Mesothelial cell of epicardium (in vitro differentiated cells): Measurements from ENCODE around the gene TMEM156. TPM values are rescaled to one million over a fixed set of nuclear protein-coding genes. Genes with fewer than 3 reads are reported as not detected.

Experiments used
- DNase-seq, 2 experiments: peaks; one replicate each; pipeline ENCODE4 v3.0.0; 2021; ENCODE audit warnings: low spot score in 2 of 2; ENCODE audit not compliant: unreplicated experiment in 2 of 2
- H3K27ac Mint-ChIP-seq: 2 replicates; pipeline ENCODE4 v1.8.0; 2021; ENCODE audit warnings: mixed read lengths
- H3K27me3 Mint-ChIP-seq: 2 replicates; pipeline ENCODE4 v1.8.0; 2021; ENCODE audit warnings: low read depth, mixed read lengths
- H3K36me3 Mint-ChIP-seq: 2 replicates; pipeline ENCODE4 v1.8.0; 2021; ENCODE audit warnings: mixed read lengths
- H3K4me1 Mint-ChIP-seq: 2 replicates; pipeline ENCODE4 v1.8.0; 2021; ENCODE audit warnings: mixed read lengths
- H3K4me3 Mint-ChIP-seq: 2 replicates; pipeline ENCODE4 v1.8.0; 2021; ENCODE audit warnings: mild to moderate bottlenecking, moderate library complexity, mixed read lengths
- H3K9me3 Mint-ChIP-seq: 2 replicates; pipeline ENCODE4 v1.8.0; 2021; ENCODE audit warnings: mixed read lengths
- total RNA-seq: library from RNA; stranded (reverse); gene quantifications from 3 replicates; pipeline ENCODE4 v1.2.1, GENCODE V29; 2021
- TF ChIP-seq, protein P1 (sequence below): fragments of 200-600 bp; sonication (generic); IDR thresholded peaks from one replicate; pipeline ENCODE4 v1.5.0; 2021; ENCODE audit warnings: antibody characterized with exemption; ENCODE audit not compliant: unreplicated experiment

The TMEM156 gene
- total RNA-seq, 1 donor from 2014 or later: not detected

GRCh38 chr4:38952017-38952416, 80.2 kb downstream of the TMEM156 start:
- Mint-ChIP-seq H3K4me3 (no peak overlapping the region), H3K27me3 (peaks cover 13% of the 10 kb centered on the region), H3K4me1 (peaks cover 4% of the 10 kb centered on the region), H3K27ac (no peak overlapping the region), H3K36me3 (no peaks in the 10 kb centered on the region), H3K9me3 (no peaks in the 10 kb centered on the region)
- DNase-seq: no peak
- TF ChIP-seq, protein P1, sequence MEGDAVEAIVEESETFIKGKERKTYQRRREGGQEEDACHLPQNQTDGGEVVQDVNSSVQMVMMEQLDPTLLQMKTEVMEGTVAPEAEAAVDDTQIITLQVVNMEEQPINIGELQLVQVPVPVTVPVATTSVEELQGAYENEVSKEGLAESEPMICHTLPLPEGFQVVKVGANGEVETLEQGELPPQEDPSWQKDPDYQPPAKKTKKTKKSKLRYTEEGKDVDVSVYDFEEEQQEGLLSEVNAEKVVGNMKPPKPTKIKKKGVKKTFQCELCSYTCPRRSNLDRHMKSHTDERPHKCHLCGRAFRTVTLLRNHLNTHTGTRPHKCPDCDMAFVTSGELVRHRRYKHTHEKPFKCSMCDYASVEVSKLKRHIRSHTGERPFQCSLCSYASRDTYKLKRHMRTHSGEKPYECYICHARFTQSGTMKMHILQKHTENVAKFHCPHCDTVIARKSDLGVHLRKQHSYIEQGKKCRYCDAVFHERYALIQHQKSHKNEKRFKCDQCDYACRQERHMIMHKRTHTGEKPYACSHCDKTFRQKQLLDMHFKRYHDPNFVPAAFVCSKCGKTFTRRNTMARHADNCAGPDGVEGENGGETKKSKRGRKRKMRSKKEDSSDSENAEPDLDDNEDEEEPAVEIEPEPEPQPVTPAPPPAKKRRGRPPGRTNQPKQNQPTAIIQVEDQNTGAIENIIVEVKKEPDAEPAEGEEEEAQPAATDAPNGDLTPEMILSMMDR: no peak

- Mint-ChIP-seq H3K27me3 (peaks cover 13% of the 10 kb centered on the region), H3K4me1 (peaks cover 4% of the 10 kb centered on the region), H3K4me3 (no peak overlapping the region), H3K9me3 (no peaks in the 10 kb centered on the region), H3K36me3 (no peaks in the 10 kb centered on the region), H3K27ac (no peak overlapping the region)
- TF ChIP-seq, protein P1: no peak
- DNase-seq: no peak
These were observed 80.6 kb downstream of the TMEM156 start for GRCh38 chr4:38951598-38951997.

DNA sequence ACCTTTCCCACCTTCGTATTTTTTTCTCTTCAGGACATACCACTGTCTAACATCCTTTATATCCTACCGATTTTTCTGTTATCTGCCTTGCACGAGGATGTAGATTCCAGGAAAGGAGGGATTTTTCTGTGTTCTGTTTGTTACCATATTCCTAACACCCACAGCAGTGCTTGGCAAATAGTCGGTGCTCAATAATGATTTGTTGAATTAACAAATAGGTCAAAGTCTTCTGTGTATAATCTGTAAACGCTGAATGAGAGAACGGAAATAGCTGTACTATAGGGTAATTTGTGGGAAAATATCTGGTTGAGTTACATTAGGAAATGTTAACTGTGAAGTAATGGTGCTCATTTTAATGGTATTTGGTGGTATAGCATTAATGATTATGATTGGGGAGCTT, 81.5 kb downstream of the TMEM156 start:
- peaks cover 4% of the 10 kb centered on the region for H3K4me1 Mint-ChIP-seq
- no peaks in the 10 kb centered on the region for H3K9me3 Mint-ChIP-seq
- DNase-seq: no peak
- TF ChIP-seq, protein P1: no peak
- H3K36me3 Mint-ChIP-seq: no peaks in the 10 kb centered on the region
- H3K27me3 Mint-ChIP-seq: peaks cover 13% of the 10 kb centered on the region
- no peak overlapping the region for H3K27ac Mint-ChIP-seq
- no peak overlapping the region for H3K4me3 Mint-ChIP-seq

DNA sequence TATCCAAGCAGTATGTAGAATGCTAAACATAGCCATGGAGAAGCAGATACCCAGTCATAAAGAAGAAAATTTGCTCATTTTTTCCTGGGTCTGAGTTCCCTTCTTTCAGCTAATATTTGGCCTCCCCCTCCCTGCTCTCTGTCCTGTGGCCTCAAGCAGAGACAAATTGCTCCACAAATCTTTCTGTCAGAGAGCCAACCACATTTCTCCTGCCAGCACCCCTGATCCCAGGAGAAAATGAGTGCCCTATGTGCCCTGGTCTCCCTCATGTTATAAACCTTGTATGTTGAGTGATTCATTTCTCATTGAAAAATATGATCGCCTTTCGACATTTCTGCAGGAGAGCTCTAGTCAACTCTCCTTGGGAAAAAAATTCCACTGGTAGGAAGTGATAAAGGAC, 82.0 kb downstream of the TMEM156 start:
- Mint-ChIP-seq H3K4me3 (no peak overlapping the region), H3K36me3 (peaks cover 4% of the 10 kb centered on the region), H3K27ac (no peak overlapping the region), H3K9me3 (no peaks in the 10 kb centered on the region), H3K4me1 (peaks cover 4% of the 10 kb centered on the region), H3K27me3 (peaks cover 13% of the 10 kb centered on the region)
- TF ChIP-seq, protein P1: no peak
- no peak for DNase-seq

DNA sequence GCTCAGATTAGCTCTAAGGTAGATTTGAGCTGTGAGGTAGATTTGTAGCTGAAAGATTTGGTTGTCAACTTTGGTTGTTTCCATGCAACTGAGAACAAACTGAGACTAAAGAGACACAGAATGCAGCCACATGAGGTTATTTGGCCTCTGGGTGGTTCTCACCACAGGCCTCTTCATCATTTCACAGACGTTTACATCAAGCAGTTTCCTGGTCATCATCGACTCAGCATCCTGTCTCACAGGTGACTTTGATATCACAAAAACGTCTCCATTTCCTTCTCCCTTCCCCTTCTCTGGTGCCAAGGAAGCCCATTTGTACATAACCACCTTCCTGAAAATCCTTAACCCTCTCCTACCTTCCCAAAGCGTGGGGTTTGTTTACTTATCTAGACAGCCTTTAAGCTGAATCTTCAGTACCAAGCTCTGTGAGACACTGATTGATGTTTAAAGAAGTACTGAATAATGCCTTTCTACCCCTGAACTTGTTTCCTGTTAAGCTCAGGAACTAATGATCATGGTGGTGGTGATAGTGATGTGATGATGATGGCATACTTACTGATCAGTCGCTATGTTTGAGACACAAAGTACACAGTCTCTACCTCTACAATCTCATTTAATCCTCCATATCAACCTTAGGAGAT, 82.7 kb downstream of the TMEM156 start:
- H3K36me3 Mint-ChIP-seq: peaks cover 7% of the 10 kb centered on the region
- H3K9me3 Mint-ChIP-seq: no peaks in the 10 kb centered on the region

More for the DNA sequence above, 82.7 kb downstream of the TMEM156 start:
- TF ChIP-seq, protein P1: no peak
- DNase-seq: no peak
- Mint-ChIP-seq H3K27ac (no peak overlapping the region), H3K27me3 (peaks cover 13% of the 10 kb centered on the region), H3K4me3 (no peak overlapping the region), H3K4me1 (peaks cover 4% of the 10 kb centered on the region)
